Stomach smooth muscle (tissue), 2 donors: ENCODE measurements around the gene CIT.

Experiments used
- H3K27ac ChIP-seq: one replicate; pipeline ENCODE4 v1.7.0; 2013; ENCODE audit warnings: mild to moderate bottlenecking, low read length, inconsistent platforms
- H3K27me3 ChIP-seq, 2 donors: one replicate each; pipeline ENCODE4 v1.7.0; 2013; ENCODE audit warnings: low read length in 2 of 2; ENCODE audit not compliant: insufficient read depth in 2 of 2, control insufficient read depth in 1 of 2
- H3K36me3 ChIP-seq, 2 donors: one replicate each; pipeline ENCODE4 v1.7.0; 2013; ENCODE audit warnings: low read length in 2 of 2; ENCODE audit not compliant: control insufficient read depth in 2 of 2, insufficient read depth in 2 of 2
- H3K4me1 ChIP-seq: one replicate; pipeline ENCODE4 v1.7.0; 2013; ENCODE audit warnings: low read length; ENCODE audit not compliant: control insufficient read depth, insufficient read depth
- H3K4me3 ChIP-seq, 2 donors: one replicate each; pipeline ENCODE4 v1.7.0; 2013; ENCODE audit warnings: low read length in 2 of 2
- H3K9ac ChIP-seq, 2 donors: one replicate each; pipeline ENCODE4 v1.7.0; 2013; ENCODE audit warnings: low read length in 2 of 2, mild to moderate bottlenecking in 1 of 2
- H3K9me3 ChIP-seq, 2 donors: one replicate each; pipeline ENCODE4 v1.7.0; 2013; ENCODE audit warnings: low read length in 2 of 2; ENCODE audit not compliant: control insufficient read depth in 2 of 2
- donor health status: healthy.
- donor health status: Pancreatic carcinoma.

The CIT gene

GRCh38 chr12:119804011-119804641 is 73.0 kb downstream of the CIT start:
- peaks cover 0 to 3% of the 10 kb centered on the region in 2 donors for H3K27me3 ChIP-seq
- H3K27ac ChIP-seq = no peak overlapping the region
- peak overlapping the region in 1 of 2 donors; percentile 36 for H3K9ac ChIP-seq
- H3K9me3 ChIP-seq = no peaks in the 10 kb centered on the region
- H3K4me1 ChIP-seq = peaks cover 19% of the 10 kb centered on the region
- peak overlapping the region; percentile 76 to 84 for H3K4me3 ChIP-seq
- H3K36me3 ChIP-seq = no peaks in the 10 kb centered on the region

GRCh38 chr12:119803381-119803791 is 73.7 kb downstream of the CIT start:
- H3K27ac ChIP-seq = no peak overlapping the region
- H3K4me1 ChIP-seq = peaks cover 19% of the 10 kb centered on the region
- peak overlapping the region; percentile 76 to 84 for H3K4me3 ChIP-seq
- H3K27me3 ChIP-seq = peaks cover 0 to 3% of the 10 kb centered on the region in 2 donors
- H3K36me3 ChIP-seq = no peaks in the 10 kb centered on the region
- no peaks in the 10 kb centered on the region for H3K9me3 ChIP-seq
- peak overlapping the region; percentile 36 for H3K9ac ChIP-seq

- Histone ChIP-seq H3K27ac (no peak overlapping the region), H3K27me3 (peaks cover 0 to 3% of the 10 kb centered on the region in 2 donors), H3K4me3 (peak overlapping the region in 1 of 2 donors; percentile 7), H3K36me3 (no peaks in the 10 kb centered on the region), H3K4me1 (peaks cover 19% of the 10 kb centered on the region), H3K9ac (no peak overlapping the region), H3K9me3 (no peaks in the 10 kb centered on the region)
Measured at GRCh38 chr12:119802472-119802871, 74.6 kb downstream of the CIT start.

- no peak overlapping the region for H3K4me3 ChIP-seq
- H3K27me3 ChIP-seq = peaks cover 0 to 2% of the 10 kb centered on the region in 2 donors
- H3K36me3 ChIP-seq = no peaks in the 10 kb centered on the region
- H3K27ac ChIP-seq = no peak overlapping the region
- no peak overlapping the region for H3K9ac ChIP-seq
- H3K9me3 ChIP-seq = no peaks in the 10 kb centered on the region
- H3K4me1 ChIP-seq = no peaks in the 10 kb centered on the region
Measured at GRCh38 chr12:119797090-119797489, 80.0 kb downstream of the CIT start.

- Histone ChIP-seq H3K27ac (no peak overlapping the region), H3K9me3 (no peaks in the 10 kb centered on the region), H3K36me3 (no peaks in the 10 kb centered on the region), H3K4me1 (no peaks in the 10 kb centered on the region), H3K4me3 (no peak overlapping the region), H3K27me3 (peaks cover 0 to 2% of the 10 kb centered on the region in 2 donors), H3K9ac (no peak overlapping the region)
Measured at GRCh38 chr12:119796292-119796691, 80.8 kb downstream of the CIT start.

GRCh38 chr12:119791453-119791852 is 85.7 kb downstream of the CIT start:
- no peaks in the 10 kb centered on the region for H3K9me3 ChIP-seq
- H3K27ac ChIP-seq = no peak overlapping the region
- H3K36me3 ChIP-seq = no peaks in the 10 kb centered on the region
- no peak overlapping the region for H3K4me3 ChIP-seq
- H3K27me3 ChIP-seq = peaks cover 0 to 2% of the 10 kb centered on the region in 2 donors
- no peak overlapping the region for H3K9ac ChIP-seq
- H3K4me1 ChIP-seq = no peaks in the 10 kb centered on the region

- no peaks in the 10 kb centered on the region for H3K36me3 ChIP-seq
- H3K9me3 ChIP-seq = peaks cover 0 to 4% of the 10 kb centered on the region in 2 donors
- no peaks in the 10 kb centered on the region for H3K27me3 ChIP-seq
- H3K27ac ChIP-seq = no peak overlapping the region
- H3K4me3 ChIP-seq = no peak overlapping the region
- H3K4me1 ChIP-seq = no peaks in the 10 kb centered on the region
- H3K9ac ChIP-seq = no peak overlapping the region
Measured at GRCh38 chr12:119788786-119789185, 88.3 kb downstream of the CIT start.

GRCh38 chr12:119786539-119786938 is 90.6 kb downstream of the CIT start:
- Histone ChIP-seq H3K4me3 (no peak overlapping the region), H3K9me3 (peaks cover 0 to 4% of the 10 kb centered on the region in 2 donors), H3K4me1 (no peaks in the 10 kb centered on the region), H3K9ac (no peak overlapping the region), H3K27ac (no peak overlapping the region), H3K27me3 (no peaks in the 10 kb centered on the region), H3K36me3 (no peaks in the 10 kb centered on the region)

- H3K9me3 ChIP-seq = peaks cover 0 to 4% of the 10 kb centered on the region in 2 donors
- H3K4me3 ChIP-seq = no peak overlapping the region
- no peak overlapping the region for H3K27ac ChIP-seq
- H3K27me3 ChIP-seq = no peaks in the 10 kb centered on the region
- H3K9ac ChIP-seq = no peak overlapping the region
- no peaks in the 10 kb centered on the region for H3K4me1 ChIP-seq
- no peaks in the 10 kb centered on the region for H3K36me3 ChIP-seq
Measured at GRCh38 chr12:119784673-119785072, 92.4 kb downstream of the CIT start.

GRCh38 chr12:119783787-119784186 is 93.3 kb downstream of the CIT start:
- Histone ChIP-seq H3K27ac (no peak overlapping the region), H3K27me3 (no peaks in the 10 kb centered on the region), H3K9me3 (peaks cover 0 to 4% of the 10 kb centered on the region in 2 donors), H3K4me3 (no peak overlapping the region), H3K4me1 (no peaks in the 10 kb centered on the region), H3K9ac (no peak overlapping the region), H3K36me3 (no peaks in the 10 kb centered on the region)

GRCh38 chr12:119781804-119782203 is 95.3 kb downstream of the CIT start:
- no peaks in the 10 kb centered on the region for H3K27me3 ChIP-seq
- H3K9ac ChIP-seq = no peak overlapping the region
- no peak overlapping the region for H3K27ac ChIP-seq
- peaks cover 0 to 4% of the 10 kb centered on the region in 2 donors for H3K9me3 ChIP-seq
- no peak overlapping the region for H3K4me3 ChIP-seq
- no peaks in the 10 kb centered on the region for H3K36me3 ChIP-seq
- no peaks in the 10 kb centered on the region for H3K4me1 ChIP-seq
